ENCODE results near the gene ATG2A. TPM values are rescaled to one million over a fixed set of nuclear protein-coding genes. Genes with fewer than 3 reads are reported as not detected.

ATG2A gene
- total and polyA plus RNA-seq, 2 of the 8 experiments (the other 6 are each of a cell fraction or from before 2014, with no cell fraction given), result 12.1 to 22.1 TPM

- TF ChIP-seq RFX5 (IDR thresholded peaks at IDR 0.05; ENCODE audit: borderline replicate concordance, low read depth, low read length) (no peak), BACH1 (IDR thresholded peaks at IDR 0.05; ENCODE audit: low read length) (no peak)
These were observed 6.2 kb upstream of the ATG2A start (continued) for GRCh38 chr11:64923151-64923661.
